Fibroblast of lung (primary cell): Measurements from ENCODE around the gene CIZ1. TPM values are rescaled to one million over a fixed set of nuclear protein-coding genes. Genes with fewer than 3 reads are reported as not detected.

Experiments
- DNase-seq, 2 donors: peaks; one replicate each; pipeline versions ENCODE4 v3.0.0 to v3.0.0-alpha.2; 2010; ENCODE audit warnings: low read depth in 2 of 2
- H2AFZ ChIP-seq: 2 replicates; pipeline ENCODE4 v1.5.1; 2012; ENCODE audit warnings: low read length, control low read depth, inconsistent platforms
- H3K27ac ChIP-seq: 2 replicates; pipeline ENCODE4 v1.5.1; 2011; ENCODE audit warnings: low read length, control low read depth; ENCODE audit not compliant: insufficient read depth
- H3K27me3 ChIP-seq: 2 replicates; pipeline ENCODE4 v1.5.1; 2011; ENCODE audit warnings: mild to moderate bottlenecking, low read length; ENCODE audit not compliant: control insufficient read depth, insufficient read depth
- H3K36me3 ChIP-seq: 2 replicates; pipeline ENCODE4 v1.5.1; 2011; ENCODE audit warnings: low read length; ENCODE audit not compliant: control insufficient read depth, insufficient read depth
- H3K4me1 ChIP-seq: 2 replicates; pipeline ENCODE4 v1.5.1; 2011; ENCODE audit warnings: low read length; ENCODE audit not compliant: control insufficient read depth, insufficient read depth; ENCODE audit errors: extremely low read depth
- H3K4me2 ChIP-seq: 2 replicates; pipeline ENCODE4 v1.5.1; 2011; ENCODE audit warnings: low read length, control low read depth; ENCODE audit not compliant: insufficient read depth; ENCODE audit errors: extremely low read depth
- H3K4me3 ChIP-seq, 4 experiments: fragments of 200-600 bp in 1 of 4; sonication (generic) in 1 of 4; replicated peaks in 1 of 4; 2 replicates each; pipeline ENCODE4 v1.5.1; 2011 to 2016; ENCODE audit warnings: low read length in 4 of 4, low read depth in 3 of 4, mild to moderate bottlenecking in 3 of 4, control low read depth in 2 of 4, inconsistent platforms in 1 of 4, mixed read lengths in 1 of 4; ENCODE audit not compliant: insufficient read depth in 1 of 4; ENCODE audit errors: control extremely low read depth in 1 of 4
- H3K79me2 ChIP-seq: 2 replicates; pipeline ENCODE4 v1.5.1; 2012; ENCODE audit warnings: mild to moderate bottlenecking, low read length, inconsistent platforms; ENCODE audit not compliant: control insufficient read depth, insufficient read depth
- H3K9ac ChIP-seq: 2 replicates; pipeline ENCODE4 v1.5.1; 2011; ENCODE audit warnings: mild to moderate bottlenecking, low read length, control low read depth; ENCODE audit not compliant: insufficient read depth
- H3K9me3 ChIP-seq: 2 replicates; pipeline ENCODE4 v1.5.1; 2012; ENCODE audit warnings: low read depth, low read length; ENCODE audit not compliant: control insufficient read depth, insufficient read depth
- H4K20me1 ChIP-seq: 2 replicates; pipeline ENCODE4 v1.5.1; 2011; ENCODE audit warnings: low read length; ENCODE audit not compliant: control insufficient read depth, insufficient read depth; ENCODE audit errors: extremely low read depth
- CTCF ChIP-seq, 2 donors: IDR thresholded peaks in 1 of 2; conservative IDR thresholded peaks in 1 of 2; 1 replicate in 1 of 2; 2 replicates in 1 of 2; pipeline ENCODE4 v1.5.1; 2011 to 2012; ENCODE audit warnings: low read length in 2 of 2, control low read depth in 1 of 2, inconsistent platforms in 1 of 2, low read depth in 1 of 2, mild to moderate bottlenecking in 1 of 2
- EZH2 ChIP-seq: IDR thresholded peaks from 2 replicates; pipeline ENCODE4 v1.5.1; 2012; ENCODE audit warnings: low read length, control low read depth, mild to moderate bottlenecking; ENCODE audit errors: missing control alignments
- polyA plus RNA-seq, 2 donors: library from polyadenylated mRNA; depleted of rRNA in 1 of 2; stranded (reverse) in 1 of 2; unstranded in 1 of 2; fragments of >200 nt; gene quantifications; 2 replicates each; pipeline ENCODE4 v1.2.1, GENCODE V29; 2011 to 2012; ENCODE audit warnings: missing spikeins in 1 of 2
- total RNA-seq: library from RNA; depleted of rRNA; stranded (reverse); fragments of >200 nt; gene quantifications from 2 replicates; pipeline ENCODE4 v1.2.1, GENCODE V29; 2014

The CIZ1 gene
- total and polyA plus RNA-seq, 2 donors (not counting 1 experiment from before 2014, with no cell fraction given) = 26.1 to 27.2 TPM

DNA sequence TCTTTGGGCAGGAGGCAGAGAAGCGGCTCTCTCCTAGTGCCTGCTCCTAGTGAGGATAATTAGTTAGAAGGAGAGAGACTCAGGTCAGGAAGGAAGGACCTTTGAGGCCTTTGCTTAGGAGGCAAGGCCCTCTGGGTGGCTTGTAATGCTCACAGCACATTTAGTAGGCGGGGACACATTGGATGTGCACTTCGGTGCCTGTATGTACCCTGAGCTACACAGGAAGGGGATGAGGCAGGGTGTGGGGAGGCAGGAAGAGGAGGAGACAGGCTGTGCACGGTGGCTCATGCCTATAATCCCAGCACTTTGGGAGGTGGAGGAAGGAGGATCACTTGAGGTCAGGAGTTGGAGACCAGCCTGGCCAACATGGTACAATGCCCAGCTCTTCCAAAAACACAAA is 49.3 kb downstream of the CIZ1 start:
- Histone ChIP-seq H4K20me1 (no peaks in the 10 kb centered on the region), H3K4me1 (no peaks in the 10 kb centered on the region), H3K27me3 (peaks cover 7% of the 10 kb centered on the region), H3K36me3 (no peaks in the 10 kb centered on the region), H3K4me3 (no peak overlapping the region), H3K9me3 (no peaks in the 10 kb centered on the region), H3K27ac (no peak overlapping the region), H3K4me2 (no peak overlapping the region), H3K9ac (no peak overlapping the region), H3K79me2 (no peaks in the 10 kb centered on the region), H2AFZ (no peak overlapping the region)
- TF ChIP-seq EZH2 (no peak), CTCF (conservative IDR thresholded peaks at IDR 0.05 in 1 of 2, IDR thresholded peaks at IDR 0.05 in 1 of 2; ENCODE audit: low read depth in 1 of 2, low read length in 2 of 2) (no peak)
- DNase-seq = no peak

- H4K20me1 ChIP-seq = no peaks in the 10 kb centered on the region
- H3K36me3 ChIP-seq = no peaks in the 10 kb centered on the region
- H3K9ac ChIP-seq = no peak overlapping the region
- no peaks in the 10 kb centered on the region for H3K9me3 ChIP-seq
- no peaks in the 10 kb centered on the region for H3K79me2 ChIP-seq
- no peak overlapping the region for H3K27ac ChIP-seq
- H3K4me2 ChIP-seq = no peak overlapping the region
- peaks cover 6% of the 10 kb centered on the region for H3K27me3 ChIP-seq
- no peak for DNase-seq
- H3K4me1 ChIP-seq = no peaks in the 10 kb centered on the region
- no peak for TF ChIP-seq CTCF (conservative IDR thresholded peaks at IDR 0.05 in 1 of 2, IDR thresholded peaks at IDR 0.05 in 1 of 2; ENCODE audit: low read depth in 1 of 2, low read length in 2 of 2)
- TF ChIP-seq EZH2 = no peak
- H3K4me3 ChIP-seq = no peak overlapping the region
- no peak overlapping the region for H2AFZ ChIP-seq
Observed at GRCh38 chr9:128141604-128142003, 49.8 kb downstream of the CIZ1 start.

GRCh38 chr9:128139621-128140020 is 51.8 kb downstream of the CIZ1 start:
- Histone ChIP-seq H3K9me3 (no peaks in the 10 kb centered on the region), H3K36me3 (no peaks in the 10 kb centered on the region), H3K27me3 (peaks cover 7% of the 10 kb centered on the region), H3K4me3 (no peak overlapping the region), H2AFZ (no peak overlapping the region), H4K20me1 (no peaks in the 10 kb centered on the region), H3K4me2 (no peak overlapping the region), H3K9ac (no peak overlapping the region), H3K27ac (no peak overlapping the region), H3K79me2 (no peaks in the 10 kb centered on the region), H3K4me1 (no peaks in the 10 kb centered on the region)
- no peak for DNase-seq
- no peak for TF ChIP-seq EZH2
